CD14-positive monocyte (primary cell): ENCODE measurements around the gene TNFRSF1A. TPM values are rescaled to one million over a fixed set of nuclear protein-coding genes. Genes with fewer than 3 reads are reported as not detected.
A peak's percentile ranks its signal among the peaks of the same experiment; 100 is the strongest.

ENCODE experiments used
- DNase-seq, 3 donors: peaks; one replicate each; pipeline ENCODE4 v3.0.0-alpha.2; 2011 to 2022
- H2AFZ ChIP-seq: 2 replicates; pipeline ENCODE4 v1.6.0; 2012; ENCODE audit warnings: mild to moderate bottlenecking, low read depth, low read length, inconsistent platforms; ENCODE audit not compliant: insufficient read depth, poor library complexity, severe bottlenecking
- H3K27ac ChIP-seq, 2 donors: 1 replicate in 1 of 2; 2 replicates in 1 of 2; pipeline ENCODE4 v1.5.1; 2012 to 2013; ENCODE audit warnings: low read length in 2 of 2, control low read depth in 1 of 2, inconsistent platforms in 1 of 2, low read depth in 1 of 2, mild to moderate bottlenecking in 1 of 2
- H3K27me3 ChIP-seq, 2 donors: one replicate each; pipeline versions ENCODE4 v1.6.0 to v1.6.1; 2011 to 2013; ENCODE audit warnings: low read length in 2 of 2; ENCODE audit not compliant: control insufficient read depth in 2 of 2, insufficient read depth in 2 of 2
- H3K36me3 ChIP-seq, 2 donors: replicated peaks in 1 of 2; 1 replicate in 1 of 2; 2 replicates in 1 of 2; pipeline versions ENCODE4 v1.5.1 to v1.6.1; 2012 to 2013; ENCODE audit warnings: low read length in 2 of 2, control low read depth in 1 of 2, inconsistent platforms in 1 of 2, mild to moderate bottlenecking in 1 of 2; ENCODE audit not compliant: insufficient read depth in 2 of 2, control insufficient read depth in 1 of 2
- H3K4me1 ChIP-seq, 2 donors: 1 replicate in 1 of 2; 2 replicates in 1 of 2; pipeline versions ENCODE4 v1.5.1 to v1.6.1; 2012 to 2013; ENCODE audit warnings: low read length in 2 of 2, control low read depth in 1 of 2, inconsistent platforms in 1 of 2, mild to moderate bottlenecking in 1 of 2, moderate library complexity in 1 of 2; ENCODE audit not compliant: insufficient read depth in 2 of 2, control insufficient read depth in 1 of 2
- H3K4me2 ChIP-seq: replicated peaks from 2 replicates; pipeline ENCODE3; 2012; ENCODE audit warnings: low read length, moderate library complexity, mild to moderate bottlenecking; ENCODE audit not compliant: poor library complexity, severe bottlenecking; ENCODE audit errors: extremely low read depth
- H3K4me3 ChIP-seq, 3 experiments: fragments of 200-600 bp in 1 of 3; sonication (generic) in 1 of 3; replicated peaks in 1 of 3; 1 replicate in 2 of 3; 2 replicates in 1 of 3; pipeline ENCODE4 v1.5.1; 2011 to 2013; ENCODE audit warnings: low read length in 3 of 3, mild to moderate bottlenecking in 3 of 3, control low read depth in 2 of 3, low read depth in 2 of 3, inconsistent platforms in 1 of 3, moderate library complexity in 1 of 3
- H3K79me2 ChIP-seq: 2 replicates; pipeline ENCODE4 v1.6.0; 2012; ENCODE audit warnings: mild to moderate bottlenecking, control low read depth, inconsistent platforms, low read length, moderate library complexity; ENCODE audit not compliant: insufficient read depth
- H3K9ac ChIP-seq: 2 replicates; pipeline ENCODE4 v1.6.0; 2017; ENCODE audit warnings: low read length, mild to moderate bottlenecking; ENCODE audit not compliant: insufficient read depth, poor library complexity, severe bottlenecking
- H3K9me3 ChIP-seq, 2 donors: replicated peaks in 1 of 2; 1 replicate in 1 of 2; 2 replicates in 1 of 2; pipeline versions ENCODE4 v1.5.1 to v1.6.1; 2012 to 2013; ENCODE audit warnings: low read length in 2 of 2, control low read depth in 1 of 2; ENCODE audit not compliant: control insufficient read depth in 1 of 2, insufficient read depth in 1 of 2
- H4K20me1 ChIP-seq: 2 replicates; pipeline ENCODE4 v1.6.0; 2012; ENCODE audit warnings: mild to moderate bottlenecking, low read length, control low read depth, moderate library complexity; ENCODE audit not compliant: insufficient read depth
- H3K27ac Mint-ChIP-seq, 7 donors: one replicate each; pipeline ENCODE4 v1.8.0; 2020; ENCODE audit warnings: mild to moderate bottlenecking in 7 of 7, mixed read lengths in 7 of 7, moderate library complexity in 6 of 7, inconsistent platforms in 2 of 7
- H3K27me3 Mint-ChIP-seq, 3 donors: one replicate each; pipeline ENCODE4 v1.8.0; 2021 to 2022; ENCODE audit warnings: low read depth in 3 of 3, mild to moderate bottlenecking in 3 of 3, mixed read lengths in 3 of 3, moderate library complexity in 3 of 3, inconsistent platforms in 1 of 3
- H3K36me3 Mint-ChIP-seq, 2 donors: one replicate each; pipeline ENCODE4 v1.8.0; 2020; ENCODE audit warnings: mixed read lengths in 2 of 2, inconsistent platforms in 1 of 2, mild to moderate bottlenecking in 1 of 2
- H3K4me1 Mint-ChIP-seq: one replicate; pipeline ENCODE4 v1.8.0; 2020; ENCODE audit warnings: mild to moderate bottlenecking, mixed read lengths
- H3K4me3 Mint-ChIP-seq, 2 donors: one replicate each; pipeline ENCODE4 v1.8.0; 2020; ENCODE audit warnings: mild to moderate bottlenecking in 2 of 2, mixed read lengths in 2 of 2, moderate library complexity in 1 of 2
- H3K9me3 Mint-ChIP-seq, 7 donors: one replicate each; pipeline ENCODE4 v1.8.0; 2020 to 2022; ENCODE audit warnings: mixed read lengths in 7 of 7, mild to moderate bottlenecking in 6 of 7, moderate library complexity in 6 of 7, inconsistent platforms in 2 of 7
- CTCF ChIP-seq: fragments of 200-600 bp; IDR thresholded peaks from one replicate; pipeline ENCODE4 v1.8.0; 2022; ENCODE audit warnings: antibody characterized with exemption, mild to moderate bottlenecking
- WGBS: methylation state at CpG from one replicate; pipeline ENCODE4 v1.1.5; 2013; ENCODE audit warnings: missing lambda C conversion rate; ENCODE audit not compliant: insufficient coverage; 5-methylcytosine and 5-hydroxymethylcytosine counted together
- intact Hi-C, 2 donors: fragments of 100-400 bp; cut with micrococcal nuclease; formaldehyde crosslinking; loops; one replicate each; pipeline versions ENCODE4 v1.15.0 to v1.15.1; 2023
- polyA plus RNA-seq, 3 donors: library from polyadenylated mRNA; depleted of rRNA in 1 of 3; unstranded in 2 of 3; stranded (reverse) in 1 of 3; fragments of 300-500 nt in 2 of 3; fragments of >200 nt in 1 of 3; fragmentation: Illumina TruSeq in 2 of 3; gene quantifications; 1 replicate in 2 of 3; 2 replicates in 1 of 3; pipeline ENCODE4 v1.2.3, GENCODE V29; 2012 to 2021

The TNFRSF1A gene
- polyA plus RNA-seq, 3 donors = 108 to 157 (median 152) TPM

- Histone ChIP-seq H3K9me3 (no peaks in the 10 kb centered on the region), H3K4me2 (no peak overlapping the region), H4K20me1 (peaks cover 100% of the 10 kb centered on the region), H3K36me3 (peaks cover 49 to 61% of the 10 kb centered on the region in 2 donors), H3K27ac (peak overlapping the region in 1 of 2 donors; percentile 4), H3K79me2 (peaks cover 44% of the 10 kb centered on the region), H3K9ac (no peak overlapping the region), H3K4me3 (no peak overlapping the region), H3K27me3 (no peaks in the 10 kb centered on the region), H2AFZ (no peak overlapping the region), H3K4me1 (peaks cover 56 to 76% of the 10 kb centered on the region in 2 donors)
- peaks cover 0 to 3% (median 0%) of the 10 kb centered on the region in 3 donors for H3K27me3 Mint-ChIP-seq
- peaks cover 46 to 50% of the 10 kb centered on the region in 2 donors for H3K36me3 Mint-ChIP-seq
- intact Hi-C loops = no loop called here
- DNase-seq = no peak
- 84% methylated on average over 15 of the region's 33 CpGs for WGBS
- no peak for TF ChIP-seq CTCF
- peak overlapping the region in 5 of 7 donors; percentile 46 to 72 (median 54) for H3K27ac Mint-ChIP-seq
- H3K9me3 Mint-ChIP-seq = no peaks in the 10 kb centered on the region
- H3K4me1 Mint-ChIP-seq = peaks cover 64% of the 10 kb centered on the region
- H3K4me3 Mint-ChIP-seq = no peak overlapping the region
Measured at GRCh38 chr12:6327229-6328041, 14.4 kb downstream of the TNFRSF1A start.

GRCh38 chr12:6326316-6327228 is 15.3 kb downstream of the TNFRSF1A start:
- Mint-ChIP-seq H3K27ac (peak overlapping the region; percentile 48 to 88 (median 75)), H3K27me3 (peaks cover 0 to 6% (median 2%) of the 10 kb centered on the region in 3 donors), H3K4me1 (peaks cover 63% of the 10 kb centered on the region), H3K36me3 (peaks cover 42 to 45% of the 10 kb centered on the region in 2 donors), H3K9me3 (no peaks in the 10 kb centered on the region), H3K4me3 (no peak overlapping the region)
- WGBS = 63% methylated on average over 17 of the region's 21 CpGs
- Histone ChIP-seq H2AFZ (no peak overlapping the region), H3K79me2 (peaks cover 36% of the 10 kb centered on the region), H3K27ac (peak overlapping the region in 1 of 2 donors; percentile 25), H4K20me1 (peaks cover 99% of the 10 kb centered on the region), H3K4me2 (no peak overlapping the region), H3K9me3 (no peaks in the 10 kb centered on the region), H3K4me1 (peaks cover 53 to 68% of the 10 kb centered on the region in 2 donors), H3K9ac (no peak overlapping the region), H3K4me3 (no peak overlapping the region), H3K36me3 (peaks cover 42 to 53% of the 10 kb centered on the region in 2 donors), H3K27me3 (no peaks in the 10 kb centered on the region)
- peak in 2 of 3 donors; percentile 47 to 61 for DNase-seq
- TF ChIP-seq CTCF = peak; percentile 41
- intact Hi-C loops = no loop called here
